H7 (cell line): Measurements from ENCODE around the gene AGR2. TPM values are rescaled to one million over a fixed set of nuclear protein-coding genes. Genes with fewer than 3 reads are reported as not detected.

ENCODE experiments used
- DNase-seq: peaks from one replicate; pipeline ENCODE4 v3.0.0; 2012
- H3K27me3 ChIP-seq: 2 replicates; pipeline ENCODE4 v1.6.0; 2011; ENCODE audit warnings: mild to moderate bottlenecking, low read length; ENCODE audit not compliant: control insufficient read depth, insufficient read depth
- H3K36me3 ChIP-seq: replicated peaks from 2 replicates; pipeline ENCODE4 v1.5.1; 2011; ENCODE audit warnings: low read length; ENCODE audit not compliant: control insufficient read depth, insufficient read depth
- H3K4me3 ChIP-seq: 2 replicates; pipeline ENCODE4 v1.5.1; 2011; ENCODE audit warnings: low read depth, mild to moderate bottlenecking, control low read depth, low read length, moderate library complexity; ENCODE audit not compliant: insufficient read depth
- total RNA-seq: library from RNA; depleted of rRNA; stranded (reverse); fragments of >200 nt; shearing (Covaris generic); gene quantifications from 2 replicates; pipeline ENCODE4 v1.2.3, GENCODE V29; 2014

AGR2 gene
- total RNA-seq, 1 experiment from 2014 or later = not detected

GRCh38 chr7:16833373-16833772 lies 28.6 kb upstream of the AGR2 start:
- no peak for DNase-seq
- H3K27me3 ChIP-seq = no peaks in the 10 kb centered on the region
- no peaks in the 10 kb centered on the region for H3K36me3 ChIP-seq
- no peak overlapping the region for H3K4me3 ChIP-seq

- no peak for DNase-seq
- Histone ChIP-seq H3K36me3 (no peaks in the 10 kb centered on the region), H3K4me3 (no peak overlapping the region), H3K27me3 (no peaks in the 10 kb centered on the region)
Measured at GRCh38 chr7:16826060-16826459, 21.3 kb upstream of the AGR2 start.

GRCh38 chr7:16822029-16822428 lies 17.2 kb upstream of the AGR2 start:
- no peak overlapping the region for H3K4me3 ChIP-seq

GRCh38 chr7:16818732-16819131 lies 13.9 kb upstream of the AGR2 start:
- no peaks in the 10 kb centered on the region for H3K27me3 ChIP-seq
- DNase-seq = no peak
- no peaks in the 10 kb centered on the region for H3K36me3 ChIP-seq
- no peak overlapping the region for H3K4me3 ChIP-seq

More at GRCh38 chr7:16822029-16822428, 17.2 kb upstream of the AGR2 start:
- no peaks in the 10 kb centered on the region for H3K36me3 ChIP-seq
- DNase-seq = no peak
- H3K27me3 ChIP-seq = no peaks in the 10 kb centered on the region

- no peaks in the 10 kb centered on the region for H3K27me3 ChIP-seq
Measured at GRCh38 chr7:16817536-16817935, 12.7 kb upstream of the AGR2 start.

GRCh38 chr7:16816824-16817223 lies 12.0 kb upstream of the AGR2 start:
- H3K36me3 ChIP-seq = no peaks in the 10 kb centered on the region
- H3K27me3 ChIP-seq = no peaks in the 10 kb centered on the region
- DNase-seq = no peak
- H3K4me3 ChIP-seq = no peak overlapping the region

More at GRCh38 chr7:16817536-16817935, 12.7 kb upstream of the AGR2 start:
- H3K4me3 ChIP-seq = no peak overlapping the region
- DNase-seq = no peak
- no peaks in the 10 kb centered on the region for H3K36me3 ChIP-seq

GRCh38 chr7:16815001-16815400 lies 10.2 kb upstream of the AGR2 start:
- H3K27me3 ChIP-seq = no peaks in the 10 kb centered on the region
- no peak overlapping the region for H3K4me3 ChIP-seq
- H3K36me3 ChIP-seq = no peaks in the 10 kb centered on the region
- no peak for DNase-seq

- Histone ChIP-seq H3K4me3 (no peak overlapping the region), H3K36me3 (no peaks in the 10 kb centered on the region), H3K27me3 (no peaks in the 10 kb centered on the region)
- no peak for DNase-seq
Measured at GRCh38 chr7:16813232-16813616, 8.4 kb upstream of the AGR2 start.

- Histone ChIP-seq H3K27me3 (no peaks in the 10 kb centered on the region), H3K4me3 (no peak overlapping the region), H3K36me3 (no peaks in the 10 kb centered on the region)
- DNase-seq = no peak
Measured at GRCh38 chr7:16812542-16813231, 7.9 kb upstream of the AGR2 start.

- Histone ChIP-seq H3K27me3 (no peaks in the 10 kb centered on the region), H3K4me3 (no peak overlapping the region), H3K36me3 (no peaks in the 10 kb centered on the region)
- no peak for DNase-seq
Measured at GRCh38 chr7:16811551-16811950, 6.8 kb upstream of the AGR2 start.

- no peaks in the 10 kb centered on the region for H3K27me3 ChIP-seq
Measured at GRCh38 chr7:16810573-16810972, 5.8 kb upstream of the AGR2 start.

GRCh38 chr7:16810112-16810511 lies 5.3 kb upstream of the AGR2 start:
- Histone ChIP-seq H3K27me3 (no peaks in the 10 kb centered on the region), H3K4me3 (no peak overlapping the region), H3K36me3 (no peaks in the 10 kb centered on the region)
- no peak for DNase-seq

More at GRCh38 chr7:16810573-16810972, 5.8 kb upstream of the AGR2 start:
- no peak for DNase-seq
- Histone ChIP-seq H3K36me3 (no peaks in the 10 kb centered on the region), H3K4me3 (no peak overlapping the region)

GRCh38 chr7:16805441-16805840 lies 642 bp upstream of the AGR2 start:
- H3K36me3 ChIP-seq = no peaks in the 10 kb centered on the region
- no peak for DNase-seq
- no peak overlapping the region for H3K4me3 ChIP-seq

GRCh38 chr7:16803881-16804673 lies 722 bp downstream of the AGR2 start:
- DNase-seq = no peak
- Histone ChIP-seq H3K36me3 (no peaks in the 10 kb centered on the region), H3K27me3 (no peaks in the 10 kb centered on the region), H3K4me3 (no peak overlapping the region)

More at GRCh38 chr7:16805441-16805840, 642 bp upstream of the AGR2 start:
- H3K27me3 ChIP-seq = no peaks in the 10 kb centered on the region

GRCh38 chr7:16803125-16803524 lies 1.7 kb downstream of the AGR2 start:
- no peaks in the 10 kb centered on the region for H3K27me3 ChIP-seq
- no peak for DNase-seq
- H3K4me3 ChIP-seq = no peak overlapping the region
- H3K36me3 ChIP-seq = no peaks in the 10 kb centered on the region
